K562 (cell line): ENCODE measurements around the gene SCLY. TPM values are rescaled to one million over a fixed set of nuclear protein-coding genes. Genes with fewer than 3 reads are reported as not detected.

Experiments
- ELF4 ChIP-seq: fragments of 450-650 bp; formaldehyde crosslinking; IDR thresholded peaks from 2 replicates; pipeline ENCODE4 v1.4.0; 2022; ENCODE audit warnings: missing genetic modification characterization
- RFX5 ChIP-seq: IDR thresholded peaks from 2 replicates; pipeline ENCODE4 v1.6.1; 2011; ENCODE audit warnings: low read depth, mild to moderate bottlenecking, improper control_type of control experiment, low read length
- ZNF696 ChIP-seq: fragments of 250-450 bp; sonication (Bioruptor Pico); conservative IDR thresholded peaks from 2 replicates; pipeline ENCODE4 v1.4.0; 2020; ENCODE audit warnings: mild to moderate bottlenecking, moderate library complexity
- polyA plus RNA-seq, 8 experiments: library from polyadenylated mRNA; depleted of rRNA in 4 of 8; stranded (reverse) in 5 of 8; unstranded in 3 of 8; fragments of >200 nt; fragmentation: Nextera tagmentation in 2 of 8; fragmentation: Illumina TruSeq in 1 of 8; extraction: Ambion mirVana in 2 of 8; extraction: Trizol in 1 of 8; gene quantifications; 2 replicates each; pipeline versions ENCODE4 v1.2.1 to v1.2.3, GENCODE V29; 2011 to 2014; ENCODE audit warnings: inconsistent platforms in 1 of 8, missing spikeins in 1 of 8
- total RNA-seq, 7 experiments: library from RNA; depleted of rRNA in 6 of 7; stranded (reverse); fragments of >200 nt in 6 of 7; fragmentation: Illumina TruSeq in 2 of 7; extraction: Trizol in 2 of 7; gene quantifications; 2 replicates each; pipeline versions ENCODE4 v1.2.1 to v1.2.3, GENCODE V29; 2011 to 2021; ENCODE audit warnings: low replicate concordance in 1 of 7
- TF ChIP-seq, protein P1 (sequence below): fragments of 450-650 bp; IDR thresholded peaks from 2 replicates; pipeline ENCODE4 v1.6.1; 2016; ENCODE audit warnings: mild to moderate bottlenecking

SCLY gene
- total and polyA plus RNA-seq, 9 of the 15 experiments (the other 6 are each of a cell fraction or from before 2014, with no cell fraction given): 2.6 to 32.2 (median 21.1) TPM

DNA sequence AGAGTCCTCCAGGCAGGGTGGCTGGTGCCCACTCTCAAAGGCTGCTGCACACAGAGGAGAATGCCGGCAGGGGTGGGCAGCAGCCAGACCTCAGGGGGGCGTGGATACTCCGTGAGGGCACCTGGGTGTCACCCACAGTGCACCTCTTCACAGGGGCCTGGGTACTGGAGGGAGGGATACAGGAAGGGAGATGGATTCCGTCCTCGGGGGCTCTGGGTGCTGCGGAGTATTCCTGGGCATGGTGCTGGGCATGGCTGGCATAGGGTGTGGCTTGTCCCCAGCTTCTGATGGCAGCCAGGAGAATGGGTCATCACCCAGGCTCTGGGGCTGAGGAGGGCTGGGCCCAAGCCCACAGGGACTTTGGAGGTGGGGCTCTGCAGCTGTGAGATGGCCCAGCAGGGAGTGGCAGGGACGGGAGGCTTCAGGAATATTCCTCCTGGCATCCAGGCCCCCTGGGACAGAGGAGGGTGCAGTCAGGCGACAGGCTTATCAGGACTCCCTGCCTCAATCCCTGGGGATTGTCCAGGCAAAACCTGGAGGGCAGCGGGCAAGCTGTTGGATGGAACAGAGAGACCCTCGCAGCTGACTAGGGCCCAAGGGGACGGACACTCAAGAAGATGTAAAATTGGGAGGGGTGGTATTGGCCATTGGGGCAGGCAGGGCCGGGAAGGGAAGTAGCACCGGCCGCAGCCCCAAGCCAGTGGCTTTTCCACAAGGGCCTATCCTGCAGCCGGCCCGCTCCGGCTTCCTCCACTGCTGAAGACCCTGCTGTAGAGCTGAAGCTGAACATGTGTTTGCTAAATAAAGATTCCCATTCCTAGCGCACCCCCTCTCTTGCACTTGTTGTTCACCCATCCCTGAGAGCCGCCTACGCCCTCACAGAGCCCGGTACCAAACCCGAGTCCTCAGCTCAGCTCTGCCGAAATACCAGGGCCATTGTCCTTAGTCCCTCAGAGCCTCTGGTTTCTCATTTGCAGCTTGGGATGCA lies 72.0 kb downstream of the SCLY start (continued):
- TF ChIP-seq, protein P1, sequence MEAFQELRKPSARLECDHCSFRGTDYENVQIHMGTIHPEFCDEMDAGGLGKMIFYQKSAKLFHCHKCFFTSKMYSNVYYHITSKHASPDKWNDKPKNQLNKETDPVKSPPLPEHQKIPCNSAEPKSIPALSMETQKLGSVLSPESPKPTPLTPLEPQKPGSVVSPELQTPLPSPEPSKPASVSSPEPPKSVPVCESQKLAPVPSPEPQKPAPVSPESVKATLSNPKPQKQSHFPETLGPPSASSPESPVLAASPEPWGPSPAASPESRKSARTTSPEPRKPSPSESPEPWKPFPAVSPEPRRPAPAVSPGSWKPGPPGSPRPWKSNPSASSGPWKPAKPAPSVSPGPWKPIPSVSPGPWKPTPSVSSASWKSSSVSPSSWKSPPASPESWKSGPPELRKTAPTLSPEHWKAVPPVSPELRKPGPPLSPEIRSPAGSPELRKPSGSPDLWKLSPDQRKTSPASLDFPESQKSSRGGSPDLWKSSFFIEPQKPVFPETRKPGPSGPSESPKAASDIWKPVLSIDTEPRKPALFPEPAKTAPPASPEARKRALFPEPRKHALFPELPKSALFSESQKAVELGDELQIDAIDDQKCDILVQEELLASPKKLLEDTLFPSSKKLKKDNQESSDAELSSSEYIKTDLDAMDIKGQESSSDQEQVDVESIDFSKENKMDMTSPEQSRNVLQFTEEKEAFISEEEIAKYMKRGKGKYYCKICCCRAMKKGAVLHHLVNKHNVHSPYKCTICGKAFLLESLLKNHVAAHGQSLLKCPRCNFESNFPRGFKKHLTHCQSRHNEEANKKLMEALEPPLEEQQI: no peak
- TF ChIP-seq ELF4 (CRISPR knock-in tag) (no peak), ZNF696 (CRISPR knock-in tag) (no peak), RFX5 (no peak)
